GM18517 (cell line): Measurements from ENCODE around the gene TMEM203.

Experiments
- ATAC-seq: cut with Tn5 transposase; IDR thresholded peaks from one replicate; pipeline ENCODE4 v1.9.1; 2021; ENCODE audit warnings: mild to moderate bottlenecking, moderate library complexity; ENCODE audit not compliant: unreplicated experiment

TMEM203 gene

GRCh38 chr9:137230705-137231371, 25.4 kb upstream of the TMEM203 start, which contains the start of gene SLC34A3:
Gene SLC34A3 (plus strand): TSS chr9:137230901. CDS start chr9:137231703, 802 bp downstream.
- no peak for ATAC-seq

DNA sequence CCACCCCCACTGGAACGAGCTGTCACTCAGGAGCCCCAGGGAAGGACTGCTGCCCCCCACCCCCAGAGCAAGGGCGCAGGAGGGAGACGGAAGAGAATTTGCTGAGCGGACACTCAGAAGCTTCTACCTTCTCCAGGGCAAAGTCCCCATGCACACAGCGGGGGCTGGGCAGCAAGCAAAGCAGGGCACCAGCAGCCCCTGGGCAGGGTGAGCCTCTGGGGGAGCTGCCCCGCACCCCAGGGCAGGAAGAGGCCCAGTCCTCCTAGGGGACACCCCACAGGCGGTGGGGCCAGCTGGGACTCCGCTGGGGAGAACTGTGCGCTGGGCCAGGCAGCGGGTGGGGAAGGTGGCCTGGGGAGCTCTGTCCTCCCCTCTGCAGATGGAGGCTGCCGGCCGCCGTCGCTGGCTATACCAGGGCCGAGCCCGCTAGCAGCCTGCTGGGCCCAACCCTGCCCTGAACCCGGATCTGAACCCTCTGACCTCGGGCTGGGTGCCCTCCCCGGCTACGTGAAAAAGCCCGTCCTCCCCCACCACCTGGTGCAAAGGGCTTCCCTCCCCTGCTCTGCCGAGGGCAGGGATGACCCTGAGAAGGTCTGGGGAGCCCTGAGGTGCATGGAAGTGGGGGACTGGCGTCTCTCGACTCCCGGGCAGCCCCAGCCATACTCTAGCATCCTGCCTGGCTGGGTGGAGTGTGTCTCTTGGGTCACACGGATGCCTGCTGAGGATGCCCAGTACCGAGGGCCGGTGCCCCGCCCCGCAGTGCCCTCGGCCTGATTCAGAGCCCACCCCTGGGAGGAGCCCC, 24.7 kb upstream of the TMEM203 start:
- ATAC-seq = no peak

DNA sequence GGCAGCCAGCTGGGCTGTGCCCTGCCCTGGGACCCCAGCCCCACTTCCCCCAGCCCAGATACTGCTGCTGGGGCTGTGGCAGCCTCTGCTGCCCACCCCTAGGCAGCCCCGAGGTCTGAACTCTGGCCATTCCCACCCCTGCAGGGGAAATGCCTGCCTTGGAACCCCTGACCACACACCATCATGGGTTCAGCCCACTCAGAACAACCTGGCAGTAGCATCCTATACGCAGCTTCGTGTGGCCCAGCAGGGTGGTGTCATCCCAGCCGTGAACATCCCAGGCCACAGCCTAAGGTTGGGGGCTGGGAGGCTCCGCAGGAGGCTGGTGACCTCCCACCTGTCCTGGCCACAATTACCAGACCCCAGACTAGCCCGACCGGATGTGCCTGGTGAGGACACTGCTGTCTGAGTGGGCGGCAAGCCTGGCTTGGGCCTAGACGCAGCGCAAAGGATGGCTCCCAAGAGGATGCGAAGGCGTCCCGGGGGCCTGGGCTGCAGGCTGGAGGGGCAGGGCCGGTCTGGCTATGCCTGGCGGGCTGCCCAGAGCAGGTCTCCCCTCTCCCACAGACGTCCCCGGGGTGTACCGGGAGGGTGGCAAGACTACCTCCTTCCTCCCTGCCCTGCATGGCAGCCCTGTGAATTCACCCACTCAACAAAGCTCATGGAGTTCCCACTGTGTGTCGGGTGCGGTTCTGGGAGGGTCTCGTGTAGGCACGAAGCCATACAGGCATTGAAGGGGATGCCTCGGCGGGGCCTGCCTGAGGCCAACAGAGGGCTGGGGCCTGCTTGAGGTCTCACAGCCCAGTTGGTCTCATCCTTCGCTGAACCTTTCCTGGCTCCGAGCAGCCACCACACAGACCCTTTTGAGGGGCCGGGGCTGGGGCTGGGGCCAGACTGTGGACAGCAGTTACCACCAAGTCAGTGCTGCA, 23.8 kb upstream of the TMEM203 start:
- ATAC-seq = no peak

DNA sequence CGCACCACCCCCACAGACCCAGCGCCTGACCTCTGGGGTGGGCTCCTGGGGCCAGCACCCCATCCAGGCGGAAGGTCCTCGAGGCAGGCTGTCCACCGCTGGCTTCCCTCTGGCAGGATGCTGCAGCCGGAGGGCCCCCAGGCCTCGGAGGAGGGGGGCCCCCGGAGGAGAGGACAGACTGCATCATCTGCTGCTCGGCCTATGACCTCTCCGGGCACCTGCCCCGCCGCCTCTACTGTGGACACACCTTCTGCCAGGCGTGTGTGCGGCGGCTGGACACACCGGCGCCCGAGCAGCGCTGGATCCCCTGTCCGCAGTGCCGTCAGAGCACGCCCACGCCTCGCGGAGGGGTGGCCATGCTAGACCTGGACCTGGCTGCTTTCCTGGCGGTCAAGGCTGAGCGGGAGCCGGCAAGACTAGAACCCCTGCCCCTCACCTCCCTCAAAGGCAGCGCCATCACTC, 23.1 kb upstream of the TMEM203 start:
- no peak for ATAC-seq

DNA sequence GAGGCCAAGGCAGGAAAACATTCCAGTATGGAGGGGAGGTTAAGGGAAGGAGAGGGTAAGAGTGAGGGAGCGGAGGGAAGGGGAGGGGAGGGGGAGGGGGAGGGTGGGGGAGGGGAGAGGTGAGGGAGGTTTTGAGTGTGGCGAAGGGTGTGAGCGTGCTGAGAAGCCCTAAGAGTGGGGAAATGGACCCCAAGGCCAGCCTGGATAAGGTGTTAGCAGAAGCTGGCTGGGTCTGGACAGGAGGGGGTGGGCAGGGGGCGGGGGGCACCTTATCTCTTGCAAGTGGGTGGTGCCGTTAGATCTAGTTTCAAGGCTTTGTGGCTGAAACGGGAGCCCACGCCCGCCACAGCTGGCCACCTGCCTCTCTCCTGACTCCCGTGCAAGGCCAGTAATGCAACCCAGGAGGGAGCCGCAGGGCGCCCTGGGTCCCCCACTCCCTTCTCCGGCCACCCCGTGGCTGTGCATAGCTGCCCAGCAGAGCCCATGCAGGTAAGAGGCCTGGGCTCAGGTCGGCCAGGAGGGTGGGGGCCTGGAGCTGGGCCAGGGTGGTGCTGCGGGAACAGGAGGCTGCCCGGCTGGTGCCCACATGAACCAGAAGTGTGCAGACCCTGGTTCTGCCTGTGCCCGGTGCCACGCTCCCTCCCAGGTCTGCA, 22.5 kb upstream of the TMEM203 start:
- ATAC-seq = no peak

DNA sequence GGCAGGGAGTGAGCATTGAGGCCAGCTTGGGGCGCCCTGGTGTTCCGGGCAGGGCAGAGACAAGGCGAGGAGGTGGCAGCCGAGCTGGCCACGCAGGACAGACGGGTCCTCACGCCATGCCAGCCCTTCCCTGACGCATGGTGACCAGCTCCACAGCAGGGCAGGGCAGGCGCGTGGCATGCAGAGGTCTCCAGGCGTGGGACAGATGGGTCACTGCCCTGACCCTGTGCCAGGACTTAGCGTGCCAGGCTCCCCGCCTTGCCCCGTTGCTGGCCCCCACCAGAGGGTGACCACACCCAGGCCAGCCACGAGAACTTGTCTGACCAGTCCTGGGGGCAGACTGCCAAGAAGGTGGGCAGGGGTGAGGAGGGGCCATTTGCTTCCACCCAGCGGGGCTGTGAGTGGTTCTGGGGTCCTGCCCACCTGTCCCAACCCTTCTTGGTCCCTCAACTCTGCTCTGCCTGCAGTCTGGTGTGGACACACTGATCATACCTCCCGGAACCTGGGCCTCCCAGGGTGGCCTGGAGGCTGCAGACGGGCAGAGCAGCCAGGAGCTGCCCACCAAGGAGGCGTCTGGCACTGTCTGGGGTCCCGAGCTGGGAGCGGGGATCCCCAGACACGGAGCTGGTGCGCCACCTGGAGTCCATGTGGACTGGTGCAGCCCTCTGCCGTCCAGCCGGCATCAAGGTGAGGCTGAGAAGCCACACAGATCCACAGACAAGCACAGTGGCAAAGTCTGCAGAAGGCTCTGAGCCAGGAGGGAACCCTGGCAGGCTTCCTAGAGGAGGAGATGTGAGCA, 21.8 kb upstream of the TMEM203 start, which contains the start of gene RNF224:
RNF224 (plus strand) TSS at position 449 of the 799 bp plus-strand sequence. CDS start 834 bp downstream, outside the sequence.
- no peak for ATAC-seq

DNA sequence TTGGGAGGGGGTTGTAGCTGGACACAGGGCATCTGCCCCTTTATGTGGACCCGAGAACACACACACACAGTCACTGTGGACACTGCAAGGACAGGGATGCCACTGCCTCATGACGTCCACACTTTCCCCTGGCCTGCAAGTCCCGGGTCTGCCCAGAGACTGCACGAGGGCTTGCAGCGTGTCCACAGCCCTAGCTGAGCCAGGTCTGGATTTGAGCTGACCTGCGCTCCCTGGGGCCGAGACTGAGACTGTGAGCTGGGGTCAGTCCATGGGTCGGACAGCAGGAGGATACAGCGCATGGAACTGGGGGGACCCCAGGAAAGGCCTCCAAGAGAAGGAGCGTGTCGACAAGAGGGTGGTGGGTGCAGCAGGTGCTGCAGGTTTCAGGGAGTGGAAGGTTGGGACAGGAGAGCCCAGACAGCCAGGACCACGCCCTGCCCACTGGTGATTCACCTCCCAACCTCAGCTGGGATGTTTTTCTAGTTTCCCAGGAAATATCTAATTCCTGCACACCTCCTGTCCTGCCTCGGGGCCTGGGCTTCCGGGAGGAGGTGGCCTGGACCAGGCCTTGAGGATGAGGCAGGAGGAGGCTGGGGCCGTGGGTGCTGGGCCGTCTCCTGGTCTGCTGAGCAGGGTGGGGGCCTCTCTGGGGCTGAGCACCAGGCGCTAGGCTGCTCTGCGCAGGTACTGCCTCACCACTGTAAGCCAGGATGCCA, 21.0 kb upstream of the TMEM203 start:
- ATAC-seq = no peak

GRCh38 chr9:137225699-137226331, 20.4 kb upstream of the TMEM203 start:
- no peak for ATAC-seq

- ATAC-seq = no peak
These were observed 19.6 kb upstream of the TMEM203 start, which contains the start of gene CYSRT1 for GRCh38 chr9:137224830-137225694. Gene CYSRT1 (plus strand): TSS chr9:137225174. CDS start chr9:137225622, 448 bp downstream.

- peak; percentile 72 for ATAC-seq
These were observed 17.9 kb upstream of the TMEM203 start for GRCh38 chr9:137223078-137223970.

GRCh38 chr9:137222190-137223077, 17.0 kb upstream of the TMEM203 start, which contains the start of gene RNF208:
Gene RNF208 (minus strand): TSS chr9:137222240. CDS start chr9:137221212, 1,028 bp downstream.
- no peak for ATAC-seq

- ATAC-seq = no peak
These were observed 16.2 kb upstream of the TMEM203 start for GRCh38 chr9:137221506-137222111.

DNA sequence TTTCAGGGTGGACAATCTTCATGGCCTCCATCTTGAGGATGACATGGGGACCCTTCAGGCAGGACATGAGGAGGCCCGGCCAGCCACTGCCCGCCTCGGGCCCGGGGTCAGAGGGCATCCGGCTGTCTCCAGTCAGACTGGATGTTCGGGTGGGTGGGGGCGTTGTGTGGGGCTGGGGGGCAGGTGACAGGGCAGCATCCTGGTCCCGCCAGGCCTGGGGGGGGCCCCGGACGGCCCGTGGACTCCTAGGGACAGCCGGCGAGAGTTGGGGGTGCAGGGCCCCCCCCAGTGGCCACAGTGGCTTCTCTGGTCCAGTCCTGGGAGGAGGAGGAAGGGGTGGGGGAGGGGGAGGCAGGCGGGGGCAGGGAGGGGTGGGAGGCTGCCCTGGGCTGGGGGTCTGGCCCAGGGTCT, 15.7 kb upstream of the TMEM203 start:
- no peak for ATAC-seq

DNA sequence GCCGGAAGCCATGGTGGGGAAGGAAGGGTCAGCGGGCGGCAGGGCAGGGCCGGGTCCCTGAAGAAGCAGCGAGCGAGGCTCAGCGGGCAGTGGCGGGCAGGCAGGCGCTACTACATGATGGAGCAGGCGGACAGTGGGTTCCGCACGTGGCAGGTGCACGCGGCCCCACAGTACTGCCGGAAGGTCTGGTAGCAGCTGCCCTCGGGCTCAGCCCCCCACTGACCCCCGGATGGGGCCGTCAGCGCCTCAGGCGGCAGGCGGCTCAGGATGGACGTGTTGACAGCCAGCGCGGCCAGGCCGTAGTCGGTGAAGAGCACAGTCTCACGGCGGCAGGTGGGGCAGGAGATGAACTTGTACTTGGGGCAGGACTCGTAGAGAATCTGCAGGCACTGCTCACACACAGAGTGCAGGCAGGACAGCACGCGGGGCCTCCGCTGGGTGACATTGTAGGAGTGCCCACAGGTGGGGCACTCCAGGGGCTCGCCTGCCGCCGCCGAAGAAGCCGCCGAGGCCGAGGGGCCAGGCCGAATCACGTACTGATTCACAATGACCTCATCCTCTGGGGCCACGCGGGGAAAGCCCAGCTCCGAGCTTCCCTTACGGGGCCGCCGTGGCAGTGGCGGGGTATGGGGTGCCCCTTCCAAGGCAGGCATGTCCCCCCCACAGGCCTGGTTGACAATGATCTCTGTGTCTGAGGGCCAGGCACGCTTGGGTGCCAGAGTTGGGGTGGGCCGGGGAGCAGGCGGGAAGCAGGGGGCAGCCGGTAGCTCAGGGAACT, 15.1 kb upstream of the TMEM203 start:
- ATAC-seq = no peak
